H1 (cell line): ENCODE data around the gene TLE3. TPM values are rescaled to one million over a fixed set of nuclear protein-coding genes. Genes with fewer than 3 reads are reported as not detected.

Experiments used
- CTCF ChIA-PET: fragments of 300-600 bp; sonication (Branson Sonifier 250); formaldehyde crosslinking; loops from one replicate; lab custom pipeline; 2021; ENCODE audit not compliant: partially characterized antibody; lab: Charles Lee
- POLR2A ChIA-PET: fragments of 300-600 bp; sonication (Branson Sonifier 250); formaldehyde crosslinking; loops from one replicate; lab custom pipeline; 2021; ENCODE audit warnings: inconsistent platforms; ENCODE audit not compliant: partially characterized antibody; lab: Charles Lee
- DNase-seq, 2 experiments: peaks; one replicate each; pipeline versions ENCODE4 v3.0.0 to v3.0.0-alpha.2; 2010 to 2022; ENCODE audit warnings: low spot score in 2 of 2, low read depth in 1 of 2, mixed read lengths in 1 of 2
- FAIRE-seq: peaks from 2 replicates; lab custom pipeline; 2011; peaks lifted over from hg19 to GRCh38; lab: Jason Lieb, UNC
- H2AFZ ChIP-seq: 2 replicates; pipeline ENCODE4 v1.8.1; 2012; ENCODE audit warnings: low read length, inconsistent platforms
- H2AK5ac ChIP-seq: 2 replicates; pipeline ENCODE4 v1.6.1; 2013; ENCODE audit warnings: low read depth, low read length
- H2BK120ac ChIP-seq: replicated peaks from 2 replicates; pipeline ENCODE3; 2013; ENCODE audit warnings: low read depth, low read length, inconsistent platforms
- H2BK12ac ChIP-seq: 2 replicates; pipeline ENCODE4 v1.6.1; 2013; ENCODE audit warnings: low read depth, low read length
- H2BK15ac ChIP-seq: 2 replicates; pipeline ENCODE4 v1.6.1; 2013; ENCODE audit warnings: low read length
- H2BK20ac ChIP-seq: 2 replicates; pipeline ENCODE4 v1.6.1; 2013; ENCODE audit warnings: low read length
- H2BK5ac ChIP-seq: 2 replicates; pipeline ENCODE4 v1.6.1; 2013; ENCODE audit warnings: low read depth, low read length
- H3K14ac ChIP-seq: 2 replicates; pipeline ENCODE4 v1.6.1; 2013; ENCODE audit warnings: inconsistent platforms; ENCODE audit not compliant: insufficient read length
- H3K18ac ChIP-seq: 2 replicates; pipeline ENCODE4 v1.6.1; 2013; ENCODE audit warnings: low read length; ENCODE audit errors: extremely low read depth
- H3K23ac ChIP-seq: 2 replicates; pipeline ENCODE4 v1.6.1; 2013; ENCODE audit warnings: inconsistent platforms; ENCODE audit not compliant: insufficient read length
- H3K23me2 ChIP-seq: 2 replicates; pipeline ENCODE4 v1.6.1; 2013; ENCODE audit warnings: low read depth, low read length
- H3K27ac ChIP-seq: 2 replicates; pipeline ENCODE4 v1.6.1; 2011; ENCODE audit warnings: low read depth, low read length, inconsistent platforms
- H3K27me3 ChIP-seq, 4 experiments: replicated peaks in 1 of 4; 1 replicate in 1 of 4; 2 replicates in 3 of 4; pipeline versions ENCODE4 v1.6.1 to v1.8.1; 2011 to 2013; ENCODE audit warnings: low read length in 3 of 4, mild to moderate bottlenecking in 3 of 4, inconsistent platforms in 2 of 4, mixed read lengths in 2 of 4, moderate library complexity in 1 of 4; ENCODE audit not compliant: control insufficient read depth in 3 of 4, insufficient read depth in 3 of 4; ENCODE audit errors: extremely low read depth in 1 of 4
- H3K36me3 ChIP-seq, 4 experiments: 2 replicates each; pipeline versions ENCODE4 v1.6.1 to v1.8.1; 2011 to 2013; ENCODE audit warnings: mild to moderate bottlenecking in 4 of 4, low read length in 3 of 4, moderate library complexity in 2 of 4, control low read depth in 1 of 4, inconsistent platforms in 1 of 4; ENCODE audit not compliant: insufficient read depth in 4 of 4, control insufficient read depth in 2 of 4
- H3K4ac ChIP-seq: replicated peaks from 2 replicates; pipeline ENCODE3; 2013; ENCODE audit warnings: low read length, low read depth, mixed read lengths, inconsistent platforms; ENCODE audit not compliant: insufficient read length
- H3K4me1 ChIP-seq, 4 experiments: replicated peaks in 1 of 4; 1 replicate in 1 of 4; 2 replicates in 3 of 4; pipeline versions ENCODE4 v1.6.1 to v1.8.1; 2011 to 2013; ENCODE audit warnings: low read length in 3 of 4, inconsistent platforms in 2 of 4, mixed read lengths in 1 of 4; ENCODE audit not compliant: insufficient read depth in 4 of 4, control insufficient read depth in 3 of 4
- H3K4me2 ChIP-seq, 2 experiments: 2 replicates each; pipeline versions ENCODE4 v1.6.1 to v1.8.1; 2011 to 2013; ENCODE audit warnings: low read depth in 2 of 2, low read length in 2 of 2, control low read depth in 1 of 2, inconsistent platforms in 1 of 2, mild to moderate bottlenecking in 1 of 2; ENCODE audit not compliant: insufficient read depth in 1 of 2
- H3K4me3 ChIP-seq, 4 experiments: fragments of 200-600, 300-600 bp in 1 of 4; sonication (generic), shearing (Covaris generic), sonication (Bioruptor Twin) in 1 of 4; 2 replicates each; pipeline versions ENCODE4 v1.5.1 to v1.8.1; 2011 to 2016; ENCODE audit warnings: low read length in 4 of 4, low read depth in 3 of 4, control low read depth in 2 of 4, inconsistent platforms in 2 of 4, mild to moderate bottlenecking in 2 of 4, mixed read lengths in 1 of 4, moderate library complexity in 1 of 4; ENCODE audit not compliant: insufficient read depth in 2 of 4; ENCODE audit errors: extremely low read depth in 1 of 4
- H3K56ac ChIP-seq: replicated peaks from 2 replicates; pipeline ENCODE3; 2013; ENCODE audit warnings: low read depth, mild to moderate bottlenecking, mixed read lengths, low read length, inconsistent platforms; ENCODE audit not compliant: insufficient read length
- H3K79me1 ChIP-seq: 2 replicates; pipeline ENCODE4 v1.6.1; 2013; ENCODE audit warnings: low read depth, low read length, control low read depth
- H3K79me2 ChIP-seq, 2 experiments: 2 replicates each; pipeline versions ENCODE4 v1.6.1 to v1.8.1; 2012 to 2013; ENCODE audit warnings: low read length in 2 of 2, mild to moderate bottlenecking in 2 of 2, inconsistent platforms in 1 of 2; ENCODE audit not compliant: insufficient read depth in 2 of 2, control insufficient read depth in 1 of 2
- H3K9ac ChIP-seq, 4 experiments: replicated peaks in 1 of 4; 1 replicate in 1 of 4; 2 replicates in 3 of 4; pipeline versions ENCODE4 v1.6.1 to v1.8.1; 2011 to 2013; ENCODE audit warnings: low read depth in 3 of 4, low read length in 3 of 4, control low read depth in 2 of 4, mild to moderate bottlenecking in 2 of 4, moderate library complexity in 2 of 4, inconsistent platforms in 1 of 4; ENCODE audit errors: extremely low read depth in 1 of 4
- H3K9me3 ChIP-seq, 2 experiments: 2 replicates each; pipeline versions ENCODE4 v1.6.1 to v1.8.1; 2012 to 2013; ENCODE audit warnings: mild to moderate bottlenecking in 2 of 2, moderate library complexity in 2 of 2, control low read depth in 1 of 2, inconsistent platforms in 1 of 2, low read depth in 1 of 2, low read length in 1 of 2, mixed read lengths in 1 of 2; ENCODE audit not compliant: insufficient read depth in 2 of 2
- H4K20me1 ChIP-seq, 2 experiments: replicated peaks in 1 of 2; 2 replicates each; pipeline versions ENCODE3 to v1.8.1; 2011 to 2013; ENCODE audit warnings: inconsistent platforms in 2 of 2, low read length in 2 of 2, mild to moderate bottlenecking in 1 of 2; ENCODE audit not compliant: insufficient read depth in 2 of 2, control insufficient read depth in 1 of 2
- H4K5ac ChIP-seq: 2 replicates; pipeline ENCODE4 v1.6.1; 2013; ENCODE audit warnings: low read length, low read depth, mixed read lengths, inconsistent platforms; ENCODE audit not compliant: insufficient read length
- H4K8ac ChIP-seq: 2 replicates; pipeline ENCODE4 v1.8.0; 2013; ENCODE audit warnings: mild to moderate bottlenecking, moderate library complexity, low read length, inconsistent platforms; ENCODE audit not compliant: insufficient read depth; ENCODE audit errors: extremely low read depth
- H4K91ac ChIP-seq: replicated peaks from 2 replicates; pipeline ENCODE3; 2013; ENCODE audit warnings: low read length, mixed read lengths, inconsistent platforms; ENCODE audit not compliant: insufficient read length
- ATF2 ChIP-seq: IDR thresholded peaks from 2 replicates; pipeline ENCODE4 v1.6.1; 2012; ENCODE audit warnings: low read length, inconsistent platforms
- CBX5 ChIP-seq: fragments of 300-800, 300-1000 bp; sonication (generic); IDR thresholded peaks from 2 replicates; pipeline ENCODE4 v1.7.1; 2016; ENCODE audit warnings: antibody characterized with exemption, low read length, low read depth
- CHD2 ChIP-seq: IDR thresholded peaks from 2 replicates; pipeline ENCODE4 v1.6.1; 2012; ENCODE audit warnings: low read length, improper control_type of control experiment
- POLR2AphosphoS5 ChIP-seq: IDR thresholded peaks from 2 replicates; pipeline ENCODE4 v1.6.1; 2011; ENCODE audit warnings: low read depth, low read length
- RAD21 ChIP-seq, 2 experiments: IDR thresholded peaks in 1 of 2; conservative IDR thresholded peaks in 1 of 2; 2 replicates each; pipeline ENCODE4 v1.6.1; 2011; ENCODE audit warnings: low read depth in 2 of 2, low read length in 2 of 2, improper control_type of control experiment in 1 of 2, inconsistent platforms in 1 of 2, mild to moderate bottlenecking in 1 of 2, moderate library complexity in 1 of 2
- RFX5 ChIP-seq: IDR thresholded peaks from 2 replicates; pipeline ENCODE4 v1.6.1; 2011; ENCODE audit warnings: low read depth, low read length, improper control_type of control experiment, borderline replicate concordance
- RNF2 ChIP-seq: fragments of 200-900, 300-1000 bp; sonication (generic); IDR thresholded peaks from 2 replicates; pipeline ENCODE4 v1.7.1; 2016; ENCODE audit warnings: borderline replicate concordance, low read depth, mild to moderate bottlenecking, antibody characterized with exemption, low read length; ENCODE audit not compliant: poor library complexity, severe bottlenecking; ENCODE audit errors: missing control alignments
- SP1 ChIP-seq: IDR thresholded peaks from 2 replicates; pipeline ENCODE4 v1.6.1; 2011; ENCODE audit warnings: low read depth, low read length
- SP4 ChIP-seq: IDR thresholded peaks from 2 replicates; pipeline ENCODE4 v1.6.1; 2012; ENCODE audit warnings: low read length, inconsistent platforms
- TBP ChIP-seq: IDR thresholded peaks from 2 replicates; pipeline ENCODE4 v1.6.1; 2011; ENCODE audit warnings: low read depth, low read length, improper control_type of control experiment
- WGBS, 2 experiments: shearing (Covaris generic) in 1 of 2; methylation state at CpG; one replicate each; pipeline versions ENCODE4 v1.1.6 to v1.1.7; 2013 to 2015; ENCODE audit warnings: low lambda C conversion rate in 2 of 2, mixed read lengths in 2 of 2, inconsistent platforms in 1 of 2, low coverage in 1 of 2, missing lambda C conversion rate in 1 of 2; ENCODE audit not compliant: insufficient replicate concordance in 2 of 2, insufficient coverage in 1 of 2, insufficient read length in 1 of 2; ENCODE audit errors: extremely low coverage in 1 of 2, missing lambda C conversion rate in 1 of 2; 5-methylcytosine and 5-hydroxymethylcytosine counted together
- polyA plus RNA-seq, 7 experiments: library from polyadenylated mRNA; depleted of rRNA in 3 of 7; stranded (reverse) in 5 of 7; unstranded in 2 of 7; fragments of >200 nt in 5 of 7; fragments of 200-250 nt in 2 of 7; gene quantifications; 1 replicate in 5 of 7; 2 replicates in 1 of 7; 4 replicates in 1 of 7; pipeline versions ENCODE4 v1.2.1 to v1.2.3, GENCODE V29; 2011 to 2013; ENCODE audit warnings: missing spikeins in 2 of 7, mixed read lengths in 2 of 7
- total RNA-seq: library from RNA; stranded (reverse); fragmentation: NEBNext Ultra II Directional; extraction: Animal tissue kit (Norgen Biotek cat#: 25700); gene quantifications from 2 replicates; pipeline ENCODE4 v1.2.1, GENCODE V29; 2021

The TLE3 gene
- total and polyA plus RNA-seq, 2 of the 8 experiments (the other 6 are each of a cell fraction or from before 2014, with no cell fraction given) = 25.1 to 61.2 TPM

GRCh38 chr15:70006259-70007147, 91.2 kb downstream of the TLE3 start:
- no peaks in the 10 kb centered on the region for H3K36me3 ChIP-seq
- 0 out of 2 replicates have a peak, but pooled peaks cover 2% of the 10 kb centered on the region for H3K23me2 ChIP-seq
- no peaks in the 10 kb centered on the region for H3K27me3 ChIP-seq
- no peak for DNase-seq
- FAIRE-seq = no peak
- H3K4me2 ChIP-seq = no peak overlapping the region
- no peak overlapping the region for H3K4ac ChIP-seq
- H4K8ac ChIP-seq = no peak overlapping the region
- H3K9ac ChIP-seq = no peak overlapping the region
- peaks cover 6 to 9% of the 10 kb centered on the region in 2 experiments; a peak in 2 of 4 replicates for H3K9me3 ChIP-seq
- H4K20me1 ChIP-seq = no peaks in the 10 kb centered on the region
- no peak overlapping the region for H4K91ac ChIP-seq
- no peak overlapping the region for H4K5ac ChIP-seq
- no peaks in the 10 kb centered on the region for H3K79me1 ChIP-seq
- H2BK20ac ChIP-seq = no peak overlapping the region
- H3K79me2 ChIP-seq = no peaks in the 10 kb centered on the region
- H2AFZ ChIP-seq = no peak overlapping the region
- no peak overlapping the region for H3K27ac ChIP-seq
- no peak overlapping the region for H2AK5ac ChIP-seq
- no peak overlapping the region for H2BK12ac ChIP-seq
- no peak overlapping the region for H3K14ac ChIP-seq
- no peak overlapping the region for H2BK120ac ChIP-seq
- H3K56ac ChIP-seq = no peak overlapping the region
- H3K4me1 ChIP-seq = no peaks in the 10 kb centered on the region
- ChIA-PET POLR2A (no interaction called here), CTCF (interaction anchor here (0.6 to 1.0 kb wide), 2 partner anchors 53 to 60 kb away, joined by 3 read pairs; no protein-coding TSS in a partner anchor)
- H3K18ac ChIP-seq = no peak overlapping the region
- no peak overlapping the region for H2BK15ac ChIP-seq
- WGBS, 2 experiments = 91% methylated on average over 9 of the region's 12 CpGs; no CpG with 5 or more reads in 1 of the 2 experiments
- no peak overlapping the region for H2BK5ac ChIP-seq
- no peak overlapping the region for H3K23ac ChIP-seq
- H3K4me3 ChIP-seq = no peak overlapping the region
- TF ChIP-seq CBX5 = no peak
- TF ChIP-seq POLR2AphosphoS5 = no peak
- TF ChIP-seq TBP = no peak
- no peak for TF ChIP-seq ATF2
- no peak for TF ChIP-seq RAD21 (IDR thresholded peaks at IDR 0.05 in 1 of 2, conservative IDR thresholded peaks at IDR 0.05 in 1 of 2; ENCODE audit: low read depth in 2 of 2, low read length in 2 of 2)
- TF ChIP-seq SP4 = no peak
- TF ChIP-seq SP1 = no peak
- no peak for TF ChIP-seq RFX5
- TF ChIP-seq CHD2 = no peak
- no peak for TF ChIP-seq RNF2
